Upper lobe of left lung (tissue), 6 donors: Measurements from ENCODE around the gene MLC1. TPM values are rescaled to one million over a fixed set of nuclear protein-coding genes. Genes with fewer than 3 reads are reported as not detected.

Source experiments
- ATAC-seq, 2 donors: fragments of 200-7000 bp; cut with Tn5 transposase; one replicate each; pipeline ENCODE4 v1.9.1; 2022; ENCODE audit warnings: mild to moderate bottlenecking in 2 of 2, moderate library complexity in 2 of 2; ENCODE audit not compliant: low FRiP score in 2 of 2
- DNase-seq, 2 donors: peaks; one replicate each; pipeline ENCODE4 v3.0.0-alpha.2; 2019 to 2020
- H3K27ac ChIP-seq, 4 donors: fragments of 200-600 bp; sonication (generic); one replicate each; pipeline ENCODE4 v1.5.1; 2016 to 2019
- H3K27me3 ChIP-seq, 4 donors: fragments of 200-600 bp; sonication (generic); one replicate each; pipeline ENCODE4 v1.5.1; 2017 to 2019
- H3K36me3 ChIP-seq, 4 donors: fragments of 200-600 bp; sonication (generic); one replicate each; pipeline ENCODE4 v1.5.1; 2016 to 2019
- H3K4me1 ChIP-seq, 4 donors: fragments of 200-600 bp; sonication (generic); one replicate each; pipeline ENCODE4 v1.5.1; 2018 to 2019
- H3K4me3 ChIP-seq, 4 donors: fragments of 200-600 bp; sonication (generic); one replicate each; pipeline ENCODE4 v1.5.1; 2017 to 2019; ENCODE audit warnings: mild to moderate bottlenecking in 2 of 4, moderate library complexity in 1 of 4
- H3K9me3 ChIP-seq, 4 donors: fragments of 200-600 bp; sonication (generic); one replicate each; pipeline ENCODE4 v1.5.1; 2018 to 2019
- EP300 ChIP-seq, 4 donors: sonication (generic); formaldehyde crosslinking; IDR thresholded peaks; one replicate each; pipeline ENCODE4 v1.5.1; 2017; ENCODE audit warnings: antibody characterized with exemption in 4 of 4, control low read depth in 2 of 4
- POLR2A ChIP-seq, 4 donors: fragments of 450-650 bp; IDR thresholded peaks; one replicate each; pipeline ENCODE4 v1.5.1; 2016 to 2017; ENCODE audit warnings: antibody characterized with exemption in 4 of 4, mild to moderate bottlenecking in 2 of 4
- POLR2AphosphoS5 ChIP-seq, 2 donors: sonication (generic); formaldehyde crosslinking; IDR thresholded peaks; one replicate each; pipeline ENCODE4 v1.5.1; 2017; ENCODE audit warnings: antibody characterized with exemption in 2 of 2
- WGBS, 2 donors: methylation state at CpG; one replicate each; pipeline ENCODE4 v1.1.5; 2017 to 2018; 5-methylcytosine and 5-hydroxymethylcytosine counted together
- total RNA-seq, 6 donors: library from RNA; depleted of rRNA in 4 of 6; stranded (reverse); fragments of >200 nt in 4 of 6; gene quantifications; one replicate each; pipeline versions ENCODE4 v1.1.0 to v1.2.1, GENCODE V29; 2016 to 2021
- TF ChIP-seq, protein P1 (sequence below), 6 experiments: fragments of 450-650 bp in 4 of 6; fragments of 200-600 bp in 2 of 6; sonication (generic) in 2 of 6; IDR thresholded peaks; one replicate each; pipeline ENCODE4 v1.5.1; 2016 to 2019; ENCODE audit warnings: antibody characterized with exemption in 6 of 6
- donor health status: DM: no; HTN: no; CAD: no; lungs with moderate emphysema.
- donor health status: DM: no; HTN: yes; CAD: no; lungs with severe emphysema.

MLC1 gene
- total RNA-seq, 6 donors from 2014 or later: 0.78 to 3.1 (median 1.2) TPM

DNA sequence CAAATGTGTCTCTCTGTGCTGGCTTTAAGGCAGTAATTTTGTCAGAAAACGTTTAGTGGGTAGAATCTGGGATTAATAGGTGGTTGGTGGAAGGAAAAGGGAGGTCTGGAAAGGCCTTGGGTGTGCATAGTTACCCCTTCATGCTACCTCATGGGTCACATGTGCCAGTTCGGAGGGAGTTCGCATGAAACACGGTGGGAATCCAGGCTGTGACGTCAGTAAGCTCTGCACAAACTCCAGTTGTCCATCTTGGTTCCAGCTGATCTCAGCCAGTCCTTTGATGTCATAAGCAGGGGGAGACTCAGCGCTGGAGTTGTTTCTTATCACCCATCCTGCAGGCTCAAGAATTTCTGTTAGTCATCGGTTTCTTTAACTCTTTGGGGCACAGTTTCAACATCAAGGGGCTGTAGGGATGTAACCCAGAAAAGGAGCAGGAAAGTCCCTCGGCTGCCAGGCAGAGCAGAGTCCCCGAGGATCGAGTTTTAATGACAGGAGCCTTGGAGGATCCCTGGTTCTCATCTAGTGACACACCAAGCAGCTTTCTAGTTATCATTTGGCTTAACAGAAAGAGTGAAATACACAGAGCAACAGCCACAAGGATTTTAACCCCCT lies 33.4 kb upstream of the MLC1 start:
- H3K4me1 ChIP-seq: peaks cover 0 to 18% (median 8%) of the 10 kb centered on the region in 4 donors
- no peak overlapping the region for H3K27ac ChIP-seq
- H3K9me3 ChIP-seq: peaks cover 0 to 14% (median 7%) of the 10 kb centered on the region in 4 donors
- DNase-seq (no peak), ATAC-seq (peak in 1 of 2 donors; percentile 31)
- no peak overlapping the region for H3K4me3 ChIP-seq
- H3K27me3 ChIP-seq: no peaks in the 10 kb centered on the region
- WGBS, 2 donors: 24 to 43% methylated on average over 10 of the region's 10 CpGs
- no peaks in the 10 kb centered on the region for H3K36me3 ChIP-seq
- TF ChIP-seq EP300 (IDR thresholded peaks at IDR 0.05): no peak
- no peak for TF ChIP-seq POLR2A (IDR thresholded peaks at IDR 0.05)
- TF ChIP-seq POLR2AphosphoS5 (IDR thresholded peaks at IDR 0.05): no peak
- TF ChIP-seq, protein P1, sequence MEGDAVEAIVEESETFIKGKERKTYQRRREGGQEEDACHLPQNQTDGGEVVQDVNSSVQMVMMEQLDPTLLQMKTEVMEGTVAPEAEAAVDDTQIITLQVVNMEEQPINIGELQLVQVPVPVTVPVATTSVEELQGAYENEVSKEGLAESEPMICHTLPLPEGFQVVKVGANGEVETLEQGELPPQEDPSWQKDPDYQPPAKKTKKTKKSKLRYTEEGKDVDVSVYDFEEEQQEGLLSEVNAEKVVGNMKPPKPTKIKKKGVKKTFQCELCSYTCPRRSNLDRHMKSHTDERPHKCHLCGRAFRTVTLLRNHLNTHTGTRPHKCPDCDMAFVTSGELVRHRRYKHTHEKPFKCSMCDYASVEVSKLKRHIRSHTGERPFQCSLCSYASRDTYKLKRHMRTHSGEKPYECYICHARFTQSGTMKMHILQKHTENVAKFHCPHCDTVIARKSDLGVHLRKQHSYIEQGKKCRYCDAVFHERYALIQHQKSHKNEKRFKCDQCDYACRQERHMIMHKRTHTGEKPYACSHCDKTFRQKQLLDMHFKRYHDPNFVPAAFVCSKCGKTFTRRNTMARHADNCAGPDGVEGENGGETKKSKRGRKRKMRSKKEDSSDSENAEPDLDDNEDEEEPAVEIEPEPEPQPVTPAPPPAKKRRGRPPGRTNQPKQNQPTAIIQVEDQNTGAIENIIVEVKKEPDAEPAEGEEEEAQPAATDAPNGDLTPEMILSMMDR (IDR thresholded peaks at IDR 0.05): no peak

DNA sequence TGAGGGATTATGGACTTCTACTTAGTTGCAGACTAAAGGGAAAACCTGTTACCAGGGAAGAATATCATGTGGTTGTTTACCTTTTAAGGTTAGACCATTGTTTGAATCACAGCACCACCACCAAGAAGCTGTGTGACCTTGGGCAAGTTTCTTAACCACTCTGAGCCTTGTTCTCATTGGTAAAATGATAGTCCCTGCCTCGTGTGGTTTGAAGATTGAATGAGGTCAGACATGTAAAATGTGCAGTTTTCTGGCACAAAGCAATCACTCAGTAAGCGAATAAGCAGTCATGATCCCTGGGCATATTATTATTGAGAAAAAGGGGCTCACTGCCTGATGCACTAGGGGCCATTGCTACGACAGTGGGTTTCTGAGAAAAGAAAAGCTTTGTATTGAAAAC lies 32.9 kb upstream of the MLC1 start:
- ATAC-seq (no peak), DNase-seq (no peak)
- TF ChIP-seq, protein P1 (IDR thresholded peaks at IDR 0.05): no peak
- TF ChIP-seq POLR2AphosphoS5 (IDR thresholded peaks at IDR 0.05) (no peak), POLR2A (IDR thresholded peaks at IDR 0.05) (no peak), EP300 (IDR thresholded peaks at IDR 0.05) (no peak)
- Histone ChIP-seq H3K9me3 (peaks cover 0 to 8% (median 4%) of the 10 kb centered on the region in 4 donors), H3K27ac (no peak overlapping the region), H3K4me3 (no peak overlapping the region), H3K36me3 (no peaks in the 10 kb centered on the region), H3K27me3 (no peaks in the 10 kb centered on the region), H3K4me1 (peaks cover 0 to 18% (median 8%) of the 10 kb centered on the region in 4 donors)
- WGBS, 2 donors: 78 to 80% methylated on average over 3 of the region's 3 CpGs

DNA sequence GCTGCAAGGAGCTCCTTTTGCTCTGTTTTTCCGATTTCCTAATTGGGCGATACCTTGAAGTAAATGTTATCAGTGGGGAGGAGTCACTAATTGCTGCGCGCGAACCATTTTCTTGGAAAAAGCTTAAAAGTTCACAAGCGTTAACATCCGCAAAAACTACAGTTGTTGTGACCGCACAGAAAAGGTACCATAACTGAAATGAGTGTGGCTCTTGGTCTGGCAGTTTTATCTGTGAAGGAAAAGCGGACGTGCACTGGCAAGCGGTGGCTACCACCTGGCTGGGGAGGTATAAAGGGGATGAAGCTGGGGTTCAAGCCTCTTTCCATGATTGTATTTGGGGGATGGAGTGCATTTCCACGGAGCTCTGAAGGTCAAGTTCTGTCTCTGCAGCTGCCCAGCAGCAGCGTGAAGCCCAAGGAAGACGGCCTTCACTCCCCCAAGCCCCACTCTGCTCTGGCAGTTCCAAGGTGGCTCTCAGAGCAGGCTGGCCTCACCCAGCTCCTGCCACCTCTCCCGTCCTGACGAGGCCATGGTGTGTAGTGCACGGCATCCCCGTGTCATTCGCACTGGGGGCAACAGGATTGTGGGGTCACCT lies 32.0 kb upstream of the MLC1 start:
- no peaks in the 10 kb centered on the region for H3K9me3 ChIP-seq
- peaks cover 6 to 23% (median 12%) of the 10 kb centered on the region in 4 donors for H3K4me1 ChIP-seq
- 95% methylated on average over 18 to 19 of the region's 19 CpGs for WGBS, 2 donors
- no peak overlapping the region for H3K4me3 ChIP-seq
- no peaks in the 10 kb centered on the region for H3K36me3 ChIP-seq
- H3K27me3 ChIP-seq: no peaks in the 10 kb centered on the region
- no peak for ATAC-seq
- DNase-seq: no peak
- TF ChIP-seq, protein P1 (IDR thresholded peaks at IDR 0.05): no peak
- TF ChIP-seq EP300 (IDR thresholded peaks at IDR 0.05): no peak
- no peak for TF ChIP-seq POLR2AphosphoS5 (IDR thresholded peaks at IDR 0.05)
- TF ChIP-seq POLR2A (IDR thresholded peaks at IDR 0.05): no peak
- no peak overlapping the region for H3K27ac ChIP-seq

DNA sequence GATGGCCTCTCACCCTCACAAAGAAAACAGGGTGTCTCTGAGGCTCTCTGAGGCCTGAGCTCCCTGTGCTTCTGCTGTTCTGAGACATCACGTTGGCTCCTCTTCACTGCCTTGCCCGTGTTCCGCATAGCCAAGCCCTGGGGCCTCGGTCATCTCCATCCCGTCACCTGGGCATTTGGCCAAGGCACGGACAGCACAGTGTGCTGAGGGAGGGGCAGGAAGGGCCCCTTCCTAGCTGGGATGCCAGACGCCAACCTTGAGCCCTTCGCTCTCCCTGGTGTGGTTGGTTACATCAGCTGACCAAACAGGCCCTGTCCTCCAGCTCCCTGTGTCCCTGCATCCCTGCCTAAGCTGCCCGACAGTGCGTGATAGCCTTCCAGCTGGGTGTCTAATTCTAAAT lies 30.5 kb upstream of the MLC1 start:
- WGBS, 2 donors: 57 to 81% methylated on average over 9 to 10 of the region's 10 CpGs

More for the DNA sequence above, 30.5 kb upstream of the MLC1 start:
- Histone ChIP-seq H3K4me3 (no peak overlapping the region), H3K9me3 (no peaks in the 10 kb centered on the region), H3K4me1 (peaks cover 8 to 29% (median 14%) of the 10 kb centered on the region in 4 donors), H3K36me3 (no peaks in the 10 kb centered on the region), H3K27ac (no peak overlapping the region), H3K27me3 (no peaks in the 10 kb centered on the region)
- TF ChIP-seq EP300 (IDR thresholded peaks at IDR 0.05) (no peak), POLR2A (IDR thresholded peaks at IDR 0.05) (no peak), POLR2AphosphoS5 (IDR thresholded peaks at IDR 0.05) (no peak)
- TF ChIP-seq, protein P1 (IDR thresholded peaks at IDR 0.05): no peak
- DNase-seq (no peak), ATAC-seq (no peak)
